ENCODE results near the gene ADARB2.
A peak's percentile ranks its signal among the peaks of the same experiment; 100 is the strongest.

ADARB2 gene

DNA sequence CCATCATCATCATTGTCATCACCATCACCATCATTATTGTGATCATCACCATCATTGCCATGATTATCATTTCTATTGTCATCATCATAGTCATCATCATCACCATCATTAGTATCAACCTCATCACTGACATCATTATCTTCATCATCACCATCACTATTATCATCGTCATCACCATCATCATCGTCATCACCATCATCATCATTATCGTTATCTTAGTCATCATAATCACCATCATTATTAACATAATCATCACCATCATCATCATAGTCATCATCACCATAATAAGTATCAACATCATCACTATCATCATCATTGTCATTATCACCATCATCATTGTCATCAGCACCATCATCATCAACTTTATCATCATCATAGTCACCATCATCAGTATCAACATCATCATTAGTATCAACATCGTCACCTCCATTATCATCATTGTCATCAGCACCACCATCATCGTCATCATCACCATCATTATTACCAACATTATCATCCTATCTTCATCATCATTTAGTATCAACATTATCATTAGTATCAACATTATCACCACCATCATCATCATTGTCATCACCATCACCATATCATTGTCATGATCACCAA lies 241.3 kb downstream of the ADARB2 start:
- ATAC-seq (replicated peaks) (no peak), DNase-seq (no peak)
- H3K4me3 Mint-ChIP-seq = no peak overlapping the region
- H3K27me3 Mint-ChIP-seq = peaks cover 9 to 10% of the 10 kb centered on the region in 2 donors
- H3K9me3 Mint-ChIP-seq = no peaks in the 10 kb centered on the region
- H3K27ac Mint-ChIP-seq = no peak overlapping the region
- no peaks in the 10 kb centered on the region for H3K36me3 Mint-ChIP-seq (ENCODE audit: insufficient read depth)
- H3K4me1 Mint-ChIP-seq (ENCODE audit: low read depth in 2 of 2) = no peaks in the 10 kb centered on the region

DNA sequence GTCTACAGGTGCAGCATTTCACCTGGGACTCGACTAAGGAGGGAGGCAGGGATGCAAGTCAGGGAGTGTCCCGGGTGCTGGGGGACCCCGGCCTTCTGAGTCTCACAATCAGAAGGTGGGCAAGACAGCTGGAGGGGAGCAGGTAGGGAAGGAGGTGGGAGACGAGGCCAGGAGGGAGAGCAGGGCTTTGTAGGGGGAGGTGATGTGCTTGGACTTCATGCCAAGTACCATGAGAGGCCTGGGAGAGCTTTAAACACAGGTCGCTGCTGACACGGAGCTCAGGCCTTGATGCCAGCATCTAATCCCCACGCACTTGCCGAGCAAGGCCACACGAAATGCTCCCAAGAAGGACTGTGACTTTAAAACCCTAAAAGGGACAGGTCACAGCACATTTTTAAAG lies 244.7 kb downstream of the ADARB2 start:
- Mint-ChIP-seq H3K4me3 (no peak overlapping the region), H3K36me3 (ENCODE audit: insufficient read depth) (no peaks in the 10 kb centered on the region), H3K4me1 (ENCODE audit: low read depth in 2 of 2) (no peaks in the 10 kb centered on the region), H3K27me3 (peaks cover 9 to 22% of the 10 kb centered on the region in 2 donors), H3K9me3 (no peaks in the 10 kb centered on the region), H3K27ac (no peak overlapping the region)
- DNase-seq (no peak), ATAC-seq (replicated peaks) (no peak)

GRCh38 chr10:1491901-1492300 lies 245.4 kb downstream of the ADARB2 start:
- H3K4me3 Mint-ChIP-seq = no peak overlapping the region
- ATAC-seq (replicated peaks) (no peak), DNase-seq (no peak)
- H3K27ac Mint-ChIP-seq = no peak overlapping the region
- H3K9me3 Mint-ChIP-seq = no peaks in the 10 kb centered on the region
- no peaks in the 10 kb centered on the region for H3K36me3 Mint-ChIP-seq (ENCODE audit: insufficient read depth)
- H3K4me1 Mint-ChIP-seq (ENCODE audit: low read depth in 2 of 2) = no peaks in the 10 kb centered on the region
- peaks cover 10 to 22% of the 10 kb centered on the region in 2 donors for H3K27me3 Mint-ChIP-seq

- no peaks in the 10 kb centered on the region for H3K4me1 Mint-ChIP-seq (ENCODE audit: low read depth in 2 of 2)
- DNase-seq (no peak), ATAC-seq (replicated peaks) (no peak)
- H3K4me3 Mint-ChIP-seq = no peak overlapping the region
- H3K27me3 Mint-ChIP-seq = peaks cover 25 to 34% of the 10 kb centered on the region in 2 donors
- no peaks in the 10 kb centered on the region for H3K36me3 Mint-ChIP-seq (ENCODE audit: insufficient read depth)
- H3K9me3 Mint-ChIP-seq = no peaks in the 10 kb centered on the region
- no peak overlapping the region for H3K27ac Mint-ChIP-seq
These were observed 247.5 kb downstream of the ADARB2 start for GRCh38 chr10:1489801-1490200.

DNA sequence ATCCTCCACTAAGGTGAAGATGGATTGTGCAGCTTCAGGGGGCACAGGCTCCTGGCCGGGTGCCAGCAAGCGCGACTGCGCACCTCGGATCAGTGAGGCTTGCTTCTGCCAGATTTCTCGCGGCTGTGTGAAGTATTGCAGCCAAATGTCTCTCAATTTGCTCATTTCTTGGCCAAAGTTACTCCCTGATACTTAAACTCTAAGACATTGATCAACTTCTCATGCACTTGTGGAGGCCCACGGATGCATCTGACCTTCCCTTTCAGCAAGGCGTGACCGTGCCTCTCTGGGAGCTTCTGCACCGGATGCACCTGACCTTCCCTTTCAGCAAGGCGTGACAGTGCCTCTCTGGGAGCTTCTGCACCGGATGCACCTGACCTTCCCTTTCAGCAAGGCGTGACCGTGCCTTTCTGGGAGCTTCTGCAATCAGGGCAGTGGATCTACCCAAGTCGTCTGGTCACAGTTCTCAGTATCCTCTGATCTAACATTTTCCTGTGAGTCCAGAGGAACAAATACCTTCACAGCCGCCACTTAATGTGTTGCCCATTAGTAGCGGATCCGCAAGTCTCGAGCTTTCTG lies 248.3 kb downstream of the ADARB2 start:
- Mint-ChIP-seq H3K4me1 (ENCODE audit: low read depth in 2 of 2) (no peaks in the 10 kb centered on the region), H3K9me3 (no peaks in the 10 kb centered on the region), H3K4me3 (no peak overlapping the region), H3K27ac (no peak overlapping the region), H3K27me3 (peaks cover 32 to 35% of the 10 kb centered on the region in 2 donors), H3K36me3 (ENCODE audit: insufficient read depth) (no peaks in the 10 kb centered on the region)
- ATAC-seq (replicated peaks) (peak; percentile 37), DNase-seq (no peak)

- Mint-ChIP-seq H3K4me3 (no peak overlapping the region), H3K4me1 (ENCODE audit: low read depth in 2 of 2) (no peaks in the 10 kb centered on the region), H3K27me3 (peaks cover 30 to 32% of the 10 kb centered on the region in 2 donors), H3K27ac (no peak overlapping the region), H3K9me3 (no peaks in the 10 kb centered on the region), H3K36me3 (ENCODE audit: insufficient read depth) (no peaks in the 10 kb centered on the region)
- no peak for ATAC-seq (replicated peaks)
- DNase-seq = no peak
These were observed 250.3 kb downstream of the ADARB2 start for GRCh38 chr10:1486841-1487687.

DNA sequence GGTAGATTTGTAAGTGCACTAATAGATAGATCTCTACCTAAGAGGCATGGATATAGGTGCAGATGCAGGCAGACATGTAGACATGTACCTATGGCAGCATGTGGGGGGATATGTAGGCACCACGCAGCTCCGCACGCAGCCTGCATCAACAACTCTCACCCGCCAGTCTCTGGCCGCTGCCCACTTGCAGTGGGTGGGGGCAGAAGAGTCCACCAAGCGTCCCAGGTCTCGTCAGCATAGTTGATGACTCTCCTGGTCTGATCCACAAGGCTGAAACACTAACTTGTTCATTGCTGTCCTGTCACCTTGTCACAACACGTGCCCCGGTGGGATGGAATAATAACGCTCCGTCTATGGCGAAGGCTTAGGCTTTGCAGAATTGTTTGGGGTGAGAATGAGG lies 252.0 kb downstream of the ADARB2 start:
- no peak overlapping the region for H3K27ac Mint-ChIP-seq

DNA sequence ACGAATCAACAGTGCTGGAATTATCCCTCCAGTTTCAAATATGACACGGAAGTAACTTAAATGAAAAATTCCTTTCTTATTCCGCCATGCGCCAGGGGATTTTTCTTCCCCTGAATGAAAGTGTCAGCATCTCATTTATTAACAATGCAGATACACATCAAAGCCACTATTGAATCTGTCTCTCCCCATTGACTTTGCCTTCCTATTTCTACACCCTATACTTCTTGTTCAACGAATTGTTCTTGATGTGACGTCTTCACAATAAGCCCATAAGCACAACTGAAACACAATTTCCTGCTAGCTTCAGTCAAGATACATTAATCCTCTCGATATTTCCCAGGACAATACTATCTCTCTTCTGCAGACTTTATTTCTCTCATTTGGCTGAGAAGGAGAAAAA lies 253.5 kb downstream of the ADARB2 start:
- no peak overlapping the region for H3K27ac Mint-ChIP-seq
- no peaks in the 10 kb centered on the region for H3K9me3 Mint-ChIP-seq
- ATAC-seq (replicated peaks) = no peak
- no peak overlapping the region for H3K4me3 Mint-ChIP-seq
- H3K4me1 Mint-ChIP-seq (ENCODE audit: low read depth in 2 of 2) = no peaks in the 10 kb centered on the region
- peaks cover 27 to 43% of the 10 kb centered on the region in 2 donors for H3K27me3 Mint-ChIP-seq
- H3K36me3 Mint-ChIP-seq (ENCODE audit: insufficient read depth) = no peaks in the 10 kb centered on the region
- DNase-seq = no peak

More for the DNA sequence above, 252.0 kb downstream of the ADARB2 start:
- Mint-ChIP-seq H3K9me3 (no peaks in the 10 kb centered on the region), H3K4me3 (no peak overlapping the region), H3K27me3 (peaks cover 25 to 32% of the 10 kb centered on the region in 2 donors), H3K4me1 (ENCODE audit: low read depth in 2 of 2) (no peaks in the 10 kb centered on the region), H3K36me3 (ENCODE audit: insufficient read depth) (no peaks in the 10 kb centered on the region)
- DNase-seq (no peak), ATAC-seq (replicated peaks) (no peak)

GRCh38 chr10:1483246-1483645 lies 254.1 kb downstream of the ADARB2 start:
- Mint-ChIP-seq H3K27me3 (peaks cover 28 to 49% of the 10 kb centered on the region in 2 donors), H3K36me3 (ENCODE audit: insufficient read depth) (no peaks in the 10 kb centered on the region), H3K4me1 (ENCODE audit: low read depth in 2 of 2) (no peaks in the 10 kb centered on the region), H3K9me3 (no peaks in the 10 kb centered on the region), H3K4me3 (no peak overlapping the region), H3K27ac (no peak overlapping the region)
- ATAC-seq (replicated peaks) = no peak
- no peak for DNase-seq

DNA sequence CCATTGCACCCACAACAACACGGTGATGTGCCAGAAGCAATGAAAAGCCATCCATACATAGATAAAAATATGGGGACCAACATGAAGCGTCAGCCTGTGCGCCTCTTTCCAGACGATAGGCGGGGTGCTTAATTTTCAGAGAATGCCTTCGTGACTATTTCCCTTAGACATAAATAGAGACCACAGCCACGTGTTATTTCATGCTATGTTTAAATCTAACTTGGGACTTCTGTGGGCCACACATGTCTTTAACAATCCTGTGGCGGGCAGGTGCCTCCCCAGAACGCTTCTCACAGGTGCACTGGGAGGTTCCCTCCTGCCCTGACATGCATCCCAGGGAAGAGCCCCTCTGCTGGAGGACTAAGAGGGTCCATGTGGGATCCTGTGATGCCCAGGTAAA lies 259.7 kb downstream of the ADARB2 start:
- H3K27me3 Mint-ChIP-seq = peaks cover 31 to 82% of the 10 kb centered on the region in 2 donors
- H3K27ac Mint-ChIP-seq = no peak overlapping the region
- H3K4me3 Mint-ChIP-seq = no peak overlapping the region
- ATAC-seq (replicated peaks) (no peak), DNase-seq (no peak)
- H3K4me1 Mint-ChIP-seq (ENCODE audit: low read depth in 2 of 2) = no peaks in the 10 kb centered on the region
- H3K36me3 Mint-ChIP-seq (ENCODE audit: insufficient read depth) = no peaks in the 10 kb centered on the region
- H3K9me3 Mint-ChIP-seq = no peaks in the 10 kb centered on the region

DNA sequence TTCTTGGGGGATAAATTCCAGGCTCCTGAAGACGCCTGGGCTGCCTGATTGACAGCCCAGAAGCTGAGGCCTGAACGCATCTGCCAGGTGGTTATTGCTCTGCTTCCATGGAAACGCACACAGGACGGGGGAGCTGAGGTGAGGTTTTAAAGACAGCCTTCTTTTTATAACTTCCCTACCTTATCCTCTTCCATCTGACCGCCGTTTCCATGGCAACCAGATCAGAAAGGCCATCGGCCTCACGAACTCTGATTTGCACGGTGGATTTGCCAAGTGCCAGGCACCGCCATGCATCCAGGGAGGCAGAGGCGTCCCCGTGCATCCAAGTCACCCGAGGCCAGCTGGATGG lies 260.9 kb downstream of the ADARB2 start:
- no peak for DNase-seq
- H3K9me3 Mint-ChIP-seq = no peaks in the 10 kb centered on the region
- no peak for ATAC-seq (replicated peaks)
- no peaks in the 10 kb centered on the region for H3K4me1 Mint-ChIP-seq (ENCODE audit: low read depth in 2 of 2)
- no peak overlapping the region for H3K4me3 Mint-ChIP-seq
- H3K27ac Mint-ChIP-seq = no peak overlapping the region
- H3K36me3 Mint-ChIP-seq (ENCODE audit: insufficient read depth) = no peaks in the 10 kb centered on the region
- peaks cover 41 to 86% of the 10 kb centered on the region in 2 donors for H3K27me3 Mint-ChIP-seq

DNA sequence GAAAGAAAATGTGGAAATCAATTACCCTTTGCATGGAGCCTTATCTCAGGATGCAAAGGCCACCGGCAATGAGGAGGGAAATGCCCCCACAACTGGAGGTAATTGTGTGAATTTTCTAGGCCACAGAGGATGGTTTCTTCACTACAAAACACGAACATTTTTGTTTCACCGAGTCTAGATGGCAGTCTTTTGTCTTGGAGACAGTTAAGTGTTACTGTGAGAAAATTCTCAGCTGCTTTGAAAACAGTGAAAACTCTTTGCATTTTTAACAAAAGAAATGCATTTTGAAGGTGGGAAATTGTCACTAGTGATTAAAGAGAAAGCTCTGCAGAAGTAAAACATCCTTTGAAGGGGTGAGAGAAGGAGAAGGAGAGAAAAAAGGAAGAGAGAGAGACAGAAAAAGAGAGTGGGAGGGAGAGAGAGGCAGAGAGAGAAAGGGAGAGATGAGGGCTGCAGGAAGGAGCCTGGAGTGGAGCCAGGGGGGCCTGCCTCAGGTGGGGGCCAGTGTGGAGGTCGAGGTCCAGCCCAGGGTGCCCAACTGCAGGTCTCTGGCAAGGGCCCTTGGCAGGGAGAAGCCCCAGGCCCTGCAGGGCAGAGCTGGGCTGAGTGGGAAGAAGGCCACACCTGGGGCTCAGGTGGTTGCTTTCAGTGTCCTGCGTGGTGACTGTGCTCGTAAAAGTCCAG lies 261.4 kb downstream of the ADARB2 start:
- Mint-ChIP-seq H3K36me3 (ENCODE audit: insufficient read depth) (no peaks in the 10 kb centered on the region), H3K4me3 (no peak overlapping the region), H3K27me3 (peaks cover 41 to 87% of the 10 kb centered on the region in 2 donors), H3K9me3 (no peaks in the 10 kb centered on the region), H3K27ac (no peak overlapping the region), H3K4me1 (ENCODE audit: low read depth in 2 of 2) (no peaks in the 10 kb centered on the region)
- DNase-seq (no peak), ATAC-seq (replicated peaks) (no peak)

GRCh38 chr10:1475098-1475591 lies 262.2 kb downstream of the ADARB2 start:
- ATAC-seq (replicated peaks) = no peak

More at GRCh38 chr10:1475098-1475591, 262.2 kb downstream of the ADARB2 start:
- no peaks in the 10 kb centered on the region for H3K36me3 Mint-ChIP-seq (ENCODE audit: insufficient read depth)
- no peak overlapping the region for H3K27ac Mint-ChIP-seq
- peaks cover 44 to 92% of the 10 kb centered on the region in 2 donors for H3K27me3 Mint-ChIP-seq
- no peaks in the 10 kb centered on the region for H3K4me1 Mint-ChIP-seq (ENCODE audit: low read depth in 2 of 2)
- no peak overlapping the region for H3K4me3 Mint-ChIP-seq
- H3K9me3 Mint-ChIP-seq = no peaks in the 10 kb centered on the region
- no peak for DNase-seq
